HEK293T (cell line): ENCODE measurements around the gene THAP10.

Experiments
- CTCF ChIA-PET: fragments of 350-600 bp; formaldehyde crosslinking; extraction: SDS; loops from one replicate; lab custom pipeline; 2021; ENCODE audit warnings: antibody characterized with exemption, inconsistent platforms; lab: Yijun Ruan, JAX
- POLR2A ChIA-PET: fragments of 350-600 bp; formaldehyde crosslinking; extraction: SDS; loops from one replicate; lab custom pipeline; 2020; ENCODE audit warnings: antibody characterized with exemption, inconsistent platforms; lab: Yijun Ruan, JAX
- DNase-seq: peaks from one replicate; pipeline ENCODE4 v3.0.0; 2012; ENCODE audit warnings: mixed read lengths; ENCODE audit errors: extremely low spot score
- ARNT ChIP-seq: fragments of 450-650 bp; IDR thresholded peaks from 2 replicates; pipeline ENCODE4 v1.6.1; 2017; ENCODE audit warnings: mild to moderate bottlenecking
- BHLHE40 ChIP-seq: fragments of 450-650 bp; IDR thresholded peaks from 2 replicates; pipeline ENCODE4 v1.6.1; 2016; ENCODE audit warnings: mild to moderate bottlenecking, moderate library complexity, borderline replicate concordance
- CTBP1 ChIP-seq: fragments of 450-650 bp; IDR thresholded peaks from 2 replicates; pipeline ENCODE4 v1.6.1; 2016; ENCODE audit warnings: borderline replicate concordance
- ELF4 ChIP-seq: fragments of 450-650 bp; IDR thresholded peaks from 2 replicates; pipeline ENCODE4 v1.6.1; 2017; ENCODE audit warnings: antibody characterized with exemption
- FOXA1 ChIP-seq: fragments of 450-650 bp; IDR thresholded peaks from 2 replicates; pipeline ENCODE4 v1.6.1; 2016; ENCODE audit warnings: mild to moderate bottlenecking
- FOXK2 ChIP-seq: fragments of 450-650 bp; IDR thresholded peaks from 2 replicates; pipeline ENCODE4 v1.6.1; 2016; ENCODE audit warnings: mild to moderate bottlenecking
- FOXM1 ChIP-seq: fragments of 450-650 bp; IDR thresholded peaks from 2 replicates; pipeline ENCODE4 v1.6.1; 2017; ENCODE audit warnings: mild to moderate bottlenecking, borderline replicate concordance
- HDGF ChIP-seq: fragments of 450-650 bp; IDR thresholded peaks from 2 replicates; pipeline ENCODE4 v1.6.1; 2017; ENCODE audit warnings: antibody characterized with exemption, borderline replicate concordance
- L3MBTL2 ChIP-seq: fragments of 450-650 bp; conservative IDR thresholded peaks from 2 replicates; pipeline ENCODE4 v1.6.1; 2016; ENCODE audit warnings: mild to moderate bottlenecking
- LEF1 ChIP-seq: fragments of 450-650 bp; IDR thresholded peaks from 2 replicates; pipeline ENCODE4 v1.6.1; 2017; ENCODE audit warnings: mild to moderate bottlenecking, borderline replicate concordance
- NFRKB ChIP-seq: fragments of 450-650 bp; IDR thresholded peaks from 2 replicates; pipeline ENCODE4 v1.6.1; 2016; ENCODE audit warnings: mild to moderate bottlenecking, moderate library complexity
- SP1 ChIP-seq: fragments of 450-650 bp; IDR thresholded peaks from 2 replicates; pipeline ENCODE4 v1.6.1; 2017
- SUZ12 ChIP-seq: fragments of 450-650 bp; IDR thresholded peaks from 2 replicates; pipeline ENCODE4 v1.6.1; 2016; ENCODE audit warnings: mild to moderate bottlenecking
- TARDBP ChIP-seq: fragments of 450-650 bp; IDR thresholded peaks from 2 replicates; pipeline ENCODE4 v1.6.1; 2016
- ZNF384 ChIP-seq: fragments of 450-650 bp; IDR thresholded peaks from 2 replicates; pipeline ENCODE4 v1.6.1; 2016
- TF ChIP-seq, protein P1 (sequence below): fragments of 450-650 bp; IDR thresholded peaks from 2 replicates; pipeline ENCODE4 v1.6.1; 2016

THAP10 gene

DNA sequence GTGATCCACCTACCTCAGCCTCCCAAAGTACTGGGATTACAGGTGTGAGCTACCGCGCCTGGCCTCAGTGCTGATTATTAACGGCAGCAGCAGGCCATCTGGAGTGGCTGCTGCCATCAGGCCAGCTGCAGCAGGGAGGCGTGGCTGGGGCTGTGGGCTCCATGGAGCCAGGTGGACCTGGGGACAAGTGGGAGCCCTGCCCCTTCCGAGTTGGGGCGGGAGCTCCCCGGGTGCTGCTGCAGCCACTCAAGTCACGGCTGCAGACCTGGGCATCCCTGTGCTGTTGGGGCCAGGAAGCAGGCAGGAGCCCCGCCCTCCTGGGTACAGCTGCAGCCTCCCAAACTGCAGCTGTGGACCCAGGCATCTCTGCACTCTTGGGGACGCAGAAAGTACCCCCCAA, 24.3 kb upstream of the THAP10 start:
- DNase-seq: no peak
- CTCF ChIA-PET: interaction anchor here (1.4 kb wide), 1 partner anchor 10 kb away, joined by 3 read pairs; no protein-coding TSS in a partner anchor
- TF ChIP-seq NFRKB: no peak
- TF ChIP-seq, protein P1, sequence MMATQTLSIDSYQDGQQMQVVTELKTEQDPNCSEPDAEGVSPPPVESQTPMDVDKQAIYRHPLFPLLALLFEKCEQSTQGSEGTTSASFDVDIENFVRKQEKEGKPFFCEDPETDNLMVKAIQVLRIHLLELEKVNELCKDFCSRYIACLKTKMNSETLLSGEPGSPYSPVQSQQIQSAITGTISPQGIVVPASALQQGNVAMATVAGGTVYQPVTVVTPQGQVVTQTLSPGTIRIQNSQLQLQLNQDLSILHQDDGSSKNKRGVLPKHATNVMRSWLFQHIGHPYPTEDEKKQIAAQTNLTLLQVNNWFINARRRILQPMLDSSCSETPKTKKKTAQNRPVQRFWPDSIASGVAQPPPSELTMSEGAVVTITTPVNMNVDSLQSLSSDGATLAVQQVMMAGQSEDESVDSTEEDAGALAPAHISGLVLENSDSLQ: no peak
- TF ChIP-seq ELF4: no peak
- no peak for TF ChIP-seq FOXM1
- no peak for TF ChIP-seq SUZ12
- no peak for TF ChIP-seq ARNT
- no peak for TF ChIP-seq SP1
- POLR2A ChIA-PET: no interaction called here

DNA sequence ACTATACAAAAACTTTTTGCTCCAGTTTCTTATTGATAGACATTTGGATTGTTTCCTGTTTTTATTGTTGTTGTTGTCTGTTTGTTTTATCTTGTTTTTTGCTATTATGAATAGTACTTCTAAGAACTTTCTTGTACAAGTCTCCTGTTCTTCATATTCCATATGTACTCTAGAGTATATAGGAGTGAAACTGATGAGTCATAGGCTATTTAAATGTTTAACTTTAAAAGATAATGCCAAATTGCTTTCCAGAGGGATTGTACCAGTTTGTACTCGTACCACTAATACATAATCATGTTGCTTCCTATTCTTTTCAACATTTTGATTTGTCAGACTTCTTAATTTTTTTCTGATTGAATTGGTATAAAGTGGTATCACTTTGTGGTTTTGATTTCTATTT, 20.0 kb upstream of the THAP10 start:
- ChIA-PET POLR2A (no interaction called here), CTCF (no interaction called here)
- TF ChIP-seq ARNT (no peak), TARDBP (no peak), BHLHE40 (no peak), FOXM1 (no peak), CTBP1 (no peak), ELF4 (no peak), SP1 (no peak), HDGF (no peak), ZNF384 (no peak), SUZ12 (no peak), FOXK2 (no peak), FOXA1 (no peak), LEF1 (no peak)
- TF ChIP-seq, protein P1: no peak
- no peak for DNase-seq

- no peak for TF ChIP-seq NFRKB
- TF ChIP-seq TARDBP: no peak
- no peak for TF ChIP-seq CTBP1
- no peak for TF ChIP-seq SUZ12
- no peak for TF ChIP-seq ELF4
- no peak for TF ChIP-seq FOXK2
- no peak for TF ChIP-seq BHLHE40
- TF ChIP-seq, protein P1: no peak
- no peak for TF ChIP-seq SP1
- TF ChIP-seq HDGF: no peak
- TF ChIP-seq L3MBTL2: no peak
- TF ChIP-seq LEF1: no peak
- TF ChIP-seq FOXM1: no peak
- no peak for TF ChIP-seq ZNF384
- no peak for TF ChIP-seq FOXA1
- no peak for TF ChIP-seq ARNT
- DNase-seq: no peak
- CTCF ChIA-PET: interaction anchor here (0.7 to 1.3 kb wide), 2 partner anchors 11 to 1448 kb away, joined by 3 read pairs; no protein-coding TSS in a partner anchor
- POLR2A ChIA-PET: no interaction called here
Observed at GRCh38 chr15:70910958-70911357, 18.7 kb upstream of the THAP10 start.

DNA sequence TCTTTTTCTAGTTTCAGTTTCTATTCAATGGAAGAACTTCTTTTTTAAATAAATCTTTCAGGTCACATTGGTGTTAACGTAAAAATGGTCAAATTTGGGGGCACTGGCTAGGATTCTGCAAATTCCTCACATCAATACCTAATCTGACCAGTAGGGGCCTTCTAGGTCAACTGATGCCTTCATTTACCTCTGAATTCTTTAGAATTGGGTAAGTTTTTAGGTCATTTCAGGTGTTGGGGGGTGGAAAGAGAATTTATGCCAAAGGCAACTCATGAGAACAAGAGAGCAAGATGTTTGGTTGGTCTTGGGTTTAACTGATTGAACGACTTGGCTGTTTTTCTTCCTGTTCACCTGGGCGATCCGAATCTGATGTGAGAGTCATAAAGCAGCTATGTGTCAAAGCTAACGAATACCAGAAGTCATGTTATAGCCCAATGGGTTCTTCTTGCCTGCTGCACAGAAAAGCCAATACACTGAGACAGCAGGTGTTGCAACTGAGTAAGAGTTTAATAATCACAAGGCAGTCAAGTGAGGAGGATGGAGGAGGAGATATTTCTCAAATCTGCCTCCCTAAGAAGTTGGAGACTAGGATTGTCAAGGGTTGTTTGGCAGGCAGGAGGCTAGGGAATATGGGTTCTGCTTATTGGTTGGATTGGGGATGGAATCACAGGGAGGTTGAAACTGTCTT, 15.7 kb upstream of the THAP10 start:
- CTCF ChIA-PET: no interaction called here
- no peak for TF ChIP-seq ZNF384
- no peak for TF ChIP-seq BHLHE40
- no peak for TF ChIP-seq SUZ12
- TF ChIP-seq ELF4: no peak
- no peak for TF ChIP-seq L3MBTL2
- no peak for TF ChIP-seq ARNT
- no peak for DNase-seq
- POLR2A ChIA-PET: no interaction called here

DNA sequence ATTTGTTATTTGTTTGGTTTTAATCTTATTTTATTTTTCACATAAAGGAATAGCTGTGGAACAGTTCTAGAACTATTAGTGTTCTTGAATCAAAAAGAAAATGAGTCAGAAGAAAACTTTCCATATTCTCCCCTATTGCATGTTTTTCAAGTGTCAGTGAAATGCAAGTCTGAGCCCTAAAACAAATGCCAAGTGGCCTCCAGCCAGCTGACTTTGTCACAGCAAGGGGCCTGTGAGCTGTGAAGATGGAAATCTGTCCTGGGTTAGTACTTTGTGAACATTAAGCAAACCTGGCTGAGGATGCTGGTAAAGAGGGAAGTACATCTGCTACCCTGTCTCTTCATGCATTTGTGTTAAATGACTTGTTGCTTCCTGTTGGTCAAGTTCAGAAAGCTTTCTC, 14.6 kb upstream of the THAP10 start:
- TF ChIP-seq NFRKB (no peak), ARNT (no peak), L3MBTL2 (no peak)
- CTCF ChIA-PET: interaction anchor here (1.1 kb wide), 1 partner anchor 9 kb away, joined by 3 read pairs; no protein-coding TSS in a partner anchor
- no peak for DNase-seq
- POLR2A ChIA-PET: interaction anchor here (1.2 kb wide), 1 partner anchor 53 kb away, joined by 3 read pairs; the partner anchor contains the start of gene LARP6

- CTCF ChIA-PET: interaction anchor here (0.6 kb wide), 1 partner anchor 1385 kb away, joined by 3 read pairs; no protein-coding TSS in a partner anchor
- DNase-seq: no peak
- POLR2A ChIA-PET: no interaction called here
- TF ChIP-seq FOXM1: no peak
- no peak for TF ChIP-seq FOXK2
- no peak for TF ChIP-seq SP1
- TF ChIP-seq FOXA1: no peak
- TF ChIP-seq HDGF: no peak
- no peak for TF ChIP-seq ARNT
- no peak for TF ChIP-seq ELF4
- TF ChIP-seq LEF1: no peak
- no peak for TF ChIP-seq L3MBTL2
- TF ChIP-seq, protein P1: no peak
- no peak for TF ChIP-seq SUZ12
- no peak for TF ChIP-seq TARDBP
- no peak for TF ChIP-seq BHLHE40
- TF ChIP-seq ZNF384: no peak
Observed at GRCh38 chr15:70902107-70902506, 9.9 kb upstream of the THAP10 start.
